Measurements from ENCODE around the gene SMIM10. TPM values are rescaled to one million over a fixed set of nuclear protein-coding genes. Genes with fewer than 3 reads are reported as not detected.

Gene SMIM10
- total and polyA plus RNA-seq, 2 of the 4 experiments (the other 2 are of a cell fraction) = 2.3 to 6.0 TPM

GRCh38 chrX:134969726-134970125 lies 21.1 kb upstream of the SMIM10 start:
- ATAC-seq (ENCODE audit: low read depth) (no peak), DNase-seq (no peak)
- H3K4me2 ChIP-seq (ENCODE audit: low read depth, low read length) = no peak overlapping the region
- H2BK120ac ChIP-seq (ENCODE audit: low read depth, low read length) = no peak overlapping the region
- no peak overlapping the region for H2BK15ac ChIP-seq (ENCODE audit: low read depth, low read length)
- no peak overlapping the region for H2BK5ac ChIP-seq (ENCODE audit: low read depth, low read length, poor library complexity, severe bottlenecking)
- no peak overlapping the region for H2BK20ac ChIP-seq (ENCODE audit: low read depth, low read length)
- CTCF ChIA-PET = no interaction called here
- H3K23ac ChIP-seq (ENCODE audit: low read depth, low read length) = no peak overlapping the region
- dilution Hi-C loops (cut with HindIII; ENCODE audit: low sequenced_read_pairs, unreplicated experiment) (no loop called here), in situ Hi-C loops (cut with MboI; ENCODE audit: low sequenced_read_pairs) (no loop called here), intact Hi-C loops (cut with micrococcal nuclease) (loop anchor here (5.0 kb wide), 1 partner anchor 218 kb away; no protein-coding TSS in a partner anchor)
- H3K9ac ChIP-seq (ENCODE audit: low read depth, low read length) = no peak overlapping the region
- no peak overlapping the region for H2AFZ ChIP-seq (replicated peaks; ENCODE audit: low read length, poor library complexity)
- no peak overlapping the region for H2AK9ac ChIP-seq (replicated peaks; ENCODE audit: low read depth, low read length, poor library complexity)
- no peak overlapping the region for H2AK5ac ChIP-seq (ENCODE audit: low read depth, low read length)
- no peak overlapping the region for H3K18ac ChIP-seq (ENCODE audit: low read depth, low read length)
- H3K14ac ChIP-seq (replicated peaks; ENCODE audit: low read depth, low read length) = no peak overlapping the region
- H4K91ac ChIP-seq (ENCODE audit: insufficient read depth, low read depth, low read length) = no peak overlapping the region
- H3K9me3 ChIP-seq (ENCODE audit: control insufficient read depth, insufficient read depth, low read length) = no peaks in the 10 kb centered on the region
- POLR2A ChIA-PET (ENCODE audit: unreplicated experiment) = no interaction called here
- H3K36me3 ChIP-seq (ENCODE audit: control insufficient read depth, insufficient read depth, low read length) = no peaks in the 10 kb centered on the region
- H3K27me3 ChIP-seq (ENCODE audit: control insufficient read depth, insufficient read depth, low read length) = peaks cover 2% of the 10 kb centered on the region
- TF ChIP-seq CEBPB (IDR thresholded peaks at IDR 0.05; ENCODE audit: low read depth, low read length) (no peak), BHLHE40 (IDR thresholded peaks at IDR 0.05; ENCODE audit: low read depth, low read length) (no peak), NFE2L2 (IDR thresholded peaks at IDR 0.05; ENCODE audit: low read depth, low read length) (no peak), POLR2A (IDR thresholded peaks at IDR 0.05; ENCODE audit: low read depth, low read length) (no peak), MAZ (IDR thresholded peaks at IDR 0.05; ENCODE audit: borderline replicate concordance, low read depth, low read length) (no peak), RAD21 (IDR thresholded peaks at IDR 0.05; ENCODE audit: low read length) (no peak), CTCF (conservative IDR thresholded peaks at IDR 0.05; ENCODE audit: low read depth, low read length) (no peak), MAFK (IDR thresholded peaks at IDR 0.05; ENCODE audit: low read depth, low read length) (no peak), RFX5 (IDR thresholded peaks at IDR 0.05; ENCODE audit: low read depth, low read length) (no peak), SMC3 (IDR thresholded peaks at IDR 0.05; ENCODE audit: low read depth, low read length) (no peak)
- no peak overlapping the region for H3K4me3 ChIP-seq (ENCODE audit: insufficient read depth, low read depth, low read length)
- no CpG with 5 or more reads among the region's 1 CpG for WGBS, 2 experiments (ENCODE audit: extremely low coverage in 2 of 2, insufficient read length in 1 of 2)
- no peaks in the 10 kb centered on the region for H3K9me1 ChIP-seq (ENCODE audit: insufficient read depth, low read length)
- H3K27ac ChIP-seq (ENCODE audit: insufficient read depth, low read length) = no peak overlapping the region
- H4K20me1 ChIP-seq (ENCODE audit: insufficient read depth, low read length) = no peaks in the 10 kb centered on the region
- no peak overlapping the region for H4K5ac ChIP-seq (ENCODE audit: low read depth, low read length)
- no peak overlapping the region for H3K4ac ChIP-seq (ENCODE audit: low read depth, low read length)
- no peak overlapping the region for H3K56ac ChIP-seq (ENCODE audit: extremely low read depth, insufficient read depth, low read length)
- no peaks in the 10 kb centered on the region for H3K79me1 ChIP-seq (ENCODE audit: low read depth in 1 of 2, low read length in 2 of 2)
- peaks cover 3% of the 10 kb centered on the region; the same call in 1 of the 2 replicates for H3K4me1 ChIP-seq (ENCODE audit: control insufficient read depth, insufficient read depth, low read length)
- no TSS peak for BruUV-seq (replicated peaks)
- no peak overlapping the region for H4K8ac ChIP-seq (ENCODE audit: low read depth in 2 of 2, low read length in 2 of 2)

Data from IMR-90 (cell line).